ENCODE measurements around the gene NCR1. TPM values are rescaled to one million over a fixed set of nuclear protein-coding genes. Genes with fewer than 3 reads are reported as not detected.
"Not testable (repeated sequence)": the region's sequence is repeated elsewhere in the genome, so short reads cannot be mapped to it uniquely, and the experiment has no call there.

Gene NCR1
- total and polyA plus RNA-seq, 3 donors from 2014 or later, result 0.31 to 0.44 (median 0.43) TPM

- Histone ChIP-seq H3K27me3 (no peaks in the 10 kb centered on the region), H3K4me1 (no peaks in the 10 kb centered on the region), H3K36me3 (ENCODE audit: low read depth, missing control alignments) (no peaks in the 10 kb centered on the region), H3K27ac (no peak overlapping the region), H3K4me3 (no peak overlapping the region), H3K9me3 (no peaks in the 10 kb centered on the region)
- TF ChIP-seq POLR2A (IDR thresholded peaks at IDR 0.05) (no peak), CTCF (IDR thresholded peaks at IDR 0.05) (no peak)
- intact Hi-C loops (cut with DNase I; ENCODE audit: low total_unique reads), result no loop called here
- DNase-seq, result no peak
- 74 to 79% methylated on average over 3 of the region's 3 CpGs for WGBS, 2 donors
Measured at GRCh38 chr19:54902061-54902460, 3.9 kb upstream of the NCR1 start.

GRCh38 chr19:54903303-54903702 lies 2.6 kb upstream of the NCR1 start:
- Histone ChIP-seq H3K36me3 (ENCODE audit: low read depth, missing control alignments) (no peaks in the 10 kb centered on the region), H3K4me3 (no peak overlapping the region), H3K27ac (no peak overlapping the region), H3K9me3 (no peaks in the 10 kb centered on the region), H3K4me1 (no peaks in the 10 kb centered on the region), H3K27me3 (no peaks in the 10 kb centered on the region)
- WGBS, 2 donors, result 80 to 81% methylated on average over 6 of the region's 6 CpGs
- TF ChIP-seq CTCF (IDR thresholded peaks at IDR 0.05), result no peak
- no peak for TF ChIP-seq POLR2A (IDR thresholded peaks at IDR 0.05)
- DNase-seq, result no peak
- intact Hi-C loops (cut with DNase I; ENCODE audit: low total_unique reads), result no loop called here

GRCh38 chr19:54904261-54904660 lies 1.7 kb upstream of the NCR1 start:
- DNase-seq; H3K9me3 ChIP-seq; H3K27me3 ChIP-seq; H3K4me3 ChIP-seq; H3K27ac ChIP-seq; intact Hi-C loops (cut with DNase I; ENCODE audit: low total_unique reads); H3K4me1 ChIP-seq; H3K36me3 ChIP-seq (ENCODE audit: low read depth, missing control alignments): not testable (repeated sequence)
- 78 to 83% methylated on average over 4 of the region's 4 CpGs for WGBS, 2 donors

- TF ChIP-seq POLR2A (IDR thresholded peaks at IDR 0.05) (no peak), CTCF (IDR thresholded peaks at IDR 0.05) (no peak)
- Histone ChIP-seq H3K4me1 (no peaks in the 10 kb centered on the region), H3K36me3 (ENCODE audit: low read depth, missing control alignments) (no peaks in the 10 kb centered on the region), H3K9me3 (no peaks in the 10 kb centered on the region), H3K27me3 (no peaks in the 10 kb centered on the region), H3K27ac (no peak overlapping the region), H3K4me3 (no peak overlapping the region)
- no peak for DNase-seq
- 35 to 38% methylated on average over 5 of the region's 5 CpGs for WGBS, 2 donors
- intact Hi-C loops (cut with DNase I; ENCODE audit: low total_unique reads), result no loop called here
Measured at GRCh38 chr19:54905421-54905802, 536 bp upstream of the NCR1 start.

- WGBS, 2 donors, result 71 to 73% methylated on average over 6 to 7 of the region's 7 CpGs
- DNase-seq, result no peak
- Histone ChIP-seq H3K27ac (no peak overlapping the region), H3K27me3 (no peaks in the 10 kb centered on the region), H3K4me1 (no peaks in the 10 kb centered on the region), H3K4me3 (no peak overlapping the region), H3K36me3 (ENCODE audit: low read depth, missing control alignments) (no peaks in the 10 kb centered on the region), H3K9me3 (no peaks in the 10 kb centered on the region)
- intact Hi-C loops (cut with DNase I; ENCODE audit: low total_unique reads), result no loop called here
- TF ChIP-seq POLR2A (IDR thresholded peaks at IDR 0.05) (no peak), CTCF (IDR thresholded peaks at IDR 0.05) (no peak)
Measured at GRCh38 chr19:54906819-54907218, 871 bp downstream of the NCR1 start.

GRCh38 chr19:54907899-54908298 lies 2.0 kb downstream of the NCR1 start:
- H3K27ac ChIP-seq; H3K4me1 ChIP-seq; H3K4me3 ChIP-seq; DNase-seq; H3K27me3 ChIP-seq; H3K9me3 ChIP-seq; H3K36me3 ChIP-seq (ENCODE audit: low read depth, missing control alignments); intact Hi-C loops (cut with DNase I; ENCODE audit: low total_unique reads): not testable (repeated sequence)
- WGBS, 2 donors, result 80 to 87% methylated on average over 4 to 5 of the region's 5 CpGs

Measured in testis (tissue), 3 donors.